ENCODE results near the gene BLOC1S3.

The BLOC1S3 gene

GRCh38 chr19:45146741-45147205 is 31.8 kb upstream of the BLOC1S3 start:
- DNase-seq = no peak

GRCh38 chr19:45147835-45148676 is 30.5 kb upstream of the BLOC1S3 start:
- no peak for DNase-seq

GRCh38 chr19:45149129-45149528 is 29.5 kb upstream of the BLOC1S3 start:
- no peak for DNase-seq

GRCh38 chr19:45150180-45150579 is 28.4 kb upstream of the BLOC1S3 start:
- no peak for DNase-seq

- DNase-seq = no peak
These were observed 27.8 kb upstream of the BLOC1S3 start for GRCh38 chr19:45150751-45151281.

- DNase-seq = no peak
These were observed 27.3 kb upstream of the BLOC1S3 start for GRCh38 chr19:45151320-45151719.

GRCh38 chr19:45151821-45152503 is 26.6 kb upstream of the BLOC1S3 start:
- no peak for DNase-seq

- DNase-seq = no peak
These were observed 25.9 kb upstream of the BLOC1S3 start for GRCh38 chr19:45152504-45153338.

GRCh38 chr19:45153339-45154063 is 25.1 kb upstream of the BLOC1S3 start:
- DNase-seq = no peak

GRCh38 chr19:45154064-45154827 is 24.3 kb upstream of the BLOC1S3 start:
- DNase-seq = no peak

- DNase-seq = no peak
These were observed 22.5 kb upstream of the BLOC1S3 start for GRCh38 chr19:45156011-45156630.

GRCh38 chr19:45156751-45157150 is 21.8 kb upstream of the BLOC1S3 start:
- DNase-seq = no peak

- no peak for DNase-seq
These were observed 19.9 kb upstream of the BLOC1S3 start for GRCh38 chr19:45158503-45159209.

GRCh38 chr19:45159210-45159970 is 19.2 kb upstream of the BLOC1S3 start:
- no peak for DNase-seq

GRCh38 chr19:45159971-45160324 is 18.6 kb upstream of the BLOC1S3 start:
- no peak for DNase-seq

GRCh38 chr19:45160870-45161737 is 17.5 kb upstream of the BLOC1S3 start, which contains the start of gene NKPD1:
Gene NKPD1 (minus strand): TSS chr19:45160982. CDS start chr19:45160150, 832 bp downstream.
- no peak for DNase-seq

- no peak for DNase-seq
These were observed 16.6 kb upstream of the BLOC1S3 start for GRCh38 chr19:45161738-45162607.

Measured in AML-193 (cell line).